ENCODE data around the gene NKTR.

DNA sequence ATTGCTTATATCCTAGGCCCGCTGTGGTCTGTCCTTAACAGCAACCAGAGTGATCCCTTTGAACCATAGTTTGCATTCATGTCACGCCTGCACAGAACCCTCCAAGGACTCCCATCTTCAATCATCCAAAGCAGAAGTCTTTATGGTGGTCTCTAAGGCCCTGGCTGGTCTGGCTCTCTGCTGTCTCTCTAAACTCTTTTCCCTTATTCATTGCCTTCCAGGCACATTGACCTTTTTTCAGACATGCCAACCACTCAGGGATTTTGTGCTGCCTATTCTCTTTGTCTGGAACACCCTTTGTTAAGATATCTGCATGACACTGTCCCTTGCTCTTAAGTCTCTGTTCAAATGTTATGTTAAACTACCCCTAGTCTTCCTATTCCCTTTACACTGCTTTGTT, 31.1 kb downstream of the NKTR start:
- TF ChIP-seq CTCF (IDR thresholded peaks at IDR 0.05; ENCODE audit: low read length) = no peak
- TF ChIP-seq EZH2phosphoT487 (IDR thresholded peaks at IDR 0.05; ENCODE audit: low read length) = no peak
